Gastroesophageal sphincter (tissue), 3 donors: Measurements from ENCODE around the gene PLEKHM1.

ENCODE experiments used
- EP300 ChIP-seq: sonication (generic); formaldehyde crosslinking; IDR thresholded peaks from one replicate; pipeline ENCODE4 v1.6.1; 2017; ENCODE audit warnings: antibody characterized with exemption, mild to moderate bottlenecking
- POLR2A ChIP-seq, 2 donors: fragments of 450-650 bp; IDR thresholded peaks; one replicate each; pipeline ENCODE4 v1.6.1; 2017; ENCODE audit warnings: antibody characterized with exemption in 2 of 2, mild to moderate bottlenecking in 2 of 2, moderate library complexity in 1 of 2
- POLR2AphosphoS5 ChIP-seq: sonication (generic); formaldehyde crosslinking; IDR thresholded peaks from one replicate; pipeline ENCODE4 v1.6.1; 2017; ENCODE audit warnings: antibody characterized with exemption
- TF ChIP-seq, protein P1 (sequence below), 4 experiments: fragments of 200-600 bp in 2 of 4; fragments of 450-650 bp in 2 of 4; sonication (generic) in 1 of 4; IDR thresholded peaks; one replicate each; pipeline ENCODE4 v1.5.1; 2017 to 2019; ENCODE audit warnings: antibody characterized with exemption in 4 of 4, mild to moderate bottlenecking in 2 of 4, moderate library complexity in 2 of 4

DNA sequence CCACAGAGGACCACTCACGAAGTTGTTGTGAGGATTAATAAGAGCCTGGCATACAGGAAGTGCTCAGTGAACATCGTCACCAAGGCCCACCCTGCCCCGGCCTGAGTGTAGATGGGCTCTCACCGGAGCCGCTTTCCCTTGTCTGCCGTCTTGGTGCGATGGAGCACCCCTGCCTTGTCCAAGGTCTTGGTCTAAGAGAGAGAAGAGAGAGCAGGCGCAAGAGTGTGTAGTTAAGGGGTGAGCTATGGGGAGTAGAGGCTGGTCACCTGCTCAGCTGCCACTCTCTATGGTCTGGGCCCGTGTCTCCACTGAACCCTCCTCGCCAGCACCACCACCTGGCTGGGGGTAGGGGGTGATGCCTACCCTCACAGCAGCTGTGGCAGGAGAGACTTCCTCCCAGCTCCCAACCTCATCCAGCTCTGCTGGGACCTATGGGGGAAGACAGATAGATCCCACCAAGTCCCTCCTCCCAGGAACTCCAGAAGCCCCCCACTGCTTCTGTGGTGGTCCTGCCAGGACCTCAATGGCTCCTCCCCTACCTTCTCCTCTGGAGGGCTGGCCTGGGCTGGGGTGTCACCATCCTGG lies 86.5 kb downstream of the PLEKHM1 start:
- TF ChIP-seq, protein P1, sequence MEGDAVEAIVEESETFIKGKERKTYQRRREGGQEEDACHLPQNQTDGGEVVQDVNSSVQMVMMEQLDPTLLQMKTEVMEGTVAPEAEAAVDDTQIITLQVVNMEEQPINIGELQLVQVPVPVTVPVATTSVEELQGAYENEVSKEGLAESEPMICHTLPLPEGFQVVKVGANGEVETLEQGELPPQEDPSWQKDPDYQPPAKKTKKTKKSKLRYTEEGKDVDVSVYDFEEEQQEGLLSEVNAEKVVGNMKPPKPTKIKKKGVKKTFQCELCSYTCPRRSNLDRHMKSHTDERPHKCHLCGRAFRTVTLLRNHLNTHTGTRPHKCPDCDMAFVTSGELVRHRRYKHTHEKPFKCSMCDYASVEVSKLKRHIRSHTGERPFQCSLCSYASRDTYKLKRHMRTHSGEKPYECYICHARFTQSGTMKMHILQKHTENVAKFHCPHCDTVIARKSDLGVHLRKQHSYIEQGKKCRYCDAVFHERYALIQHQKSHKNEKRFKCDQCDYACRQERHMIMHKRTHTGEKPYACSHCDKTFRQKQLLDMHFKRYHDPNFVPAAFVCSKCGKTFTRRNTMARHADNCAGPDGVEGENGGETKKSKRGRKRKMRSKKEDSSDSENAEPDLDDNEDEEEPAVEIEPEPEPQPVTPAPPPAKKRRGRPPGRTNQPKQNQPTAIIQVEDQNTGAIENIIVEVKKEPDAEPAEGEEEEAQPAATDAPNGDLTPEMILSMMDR (IDR thresholded peaks at IDR 0.05), result no peak
- TF ChIP-seq POLR2A (IDR thresholded peaks at IDR 0.05) (no peak), EP300 (no peak), POLR2AphosphoS5 (no peak)
